Measurements from ENCODE around the gene UBR7.
"Not testable (repeated sequence)": the region's sequence is repeated elsewhere in the genome, so short reads cannot be mapped to it uniquely, and the experiment has no call there.

The UBR7 gene, protein sequence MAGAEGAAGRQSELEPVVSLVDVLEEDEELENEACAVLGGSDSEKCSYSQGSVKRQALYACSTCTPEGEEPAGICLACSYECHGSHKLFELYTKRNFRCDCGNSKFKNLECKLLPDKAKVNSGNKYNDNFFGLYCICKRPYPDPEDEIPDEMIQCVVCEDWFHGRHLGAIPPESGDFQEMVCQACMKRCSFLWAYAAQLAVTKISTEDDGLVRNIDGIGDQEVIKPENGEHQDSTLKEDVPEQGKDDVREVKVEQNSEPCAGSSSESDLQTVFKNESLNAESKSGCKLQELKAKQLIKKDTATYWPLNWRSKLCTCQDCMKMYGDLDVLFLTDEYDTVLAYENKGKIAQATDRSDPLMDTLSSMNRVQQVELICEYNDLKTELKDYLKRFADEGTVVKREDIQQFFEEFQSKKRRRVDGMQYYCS

DNA sequence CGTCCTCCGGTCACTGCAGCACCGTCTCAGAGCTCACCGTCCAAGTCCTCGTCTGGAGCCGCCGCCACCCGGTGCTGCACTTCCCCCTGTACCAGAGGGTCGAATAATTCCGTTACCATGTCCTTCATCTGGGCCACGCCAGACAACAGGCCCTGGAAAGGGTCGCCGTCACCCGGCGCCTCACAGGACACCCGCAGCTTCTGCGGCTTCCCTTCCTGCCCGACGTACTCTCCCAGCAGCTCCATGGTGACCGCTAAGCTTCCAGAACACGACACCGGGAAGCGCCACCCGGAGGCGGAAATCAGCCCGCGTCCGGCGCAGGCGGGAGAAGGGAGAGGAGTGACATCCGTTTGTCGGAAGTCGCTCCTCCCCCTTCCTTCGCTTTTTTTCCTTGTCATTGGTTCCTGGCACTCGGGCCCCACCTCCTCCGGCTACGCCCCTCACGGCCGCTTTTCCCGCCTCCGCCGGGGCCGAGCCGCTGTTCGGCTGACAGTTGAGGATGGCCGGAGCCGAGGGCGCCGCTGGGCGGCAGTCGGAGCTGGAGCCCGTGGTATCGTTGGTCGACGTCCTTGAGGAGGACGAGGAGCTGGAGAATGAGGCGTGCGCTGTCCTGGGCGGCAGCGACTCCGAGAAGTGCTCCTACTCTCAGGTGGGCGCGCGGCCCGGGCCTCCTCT is at the start of gene UBR7, which contains the start of gene GON7:
UBR7 (plus strand) TSS at position 464 of the 675 bp plus-strand sequence; CDS start at position 500, 36 bp downstream.
GON7 (minus strand) TSS at position 273 of the 675 bp plus-strand sequence; CDS start at position 245, 28 bp downstream.
- DNase-seq, result peak; percentile 99

- DNase-seq, result not testable (repeated sequence)
These were observed 48.7 kb upstream of the UBR7 start for GRCh38 chr14:93158349-93158748.

DNA sequence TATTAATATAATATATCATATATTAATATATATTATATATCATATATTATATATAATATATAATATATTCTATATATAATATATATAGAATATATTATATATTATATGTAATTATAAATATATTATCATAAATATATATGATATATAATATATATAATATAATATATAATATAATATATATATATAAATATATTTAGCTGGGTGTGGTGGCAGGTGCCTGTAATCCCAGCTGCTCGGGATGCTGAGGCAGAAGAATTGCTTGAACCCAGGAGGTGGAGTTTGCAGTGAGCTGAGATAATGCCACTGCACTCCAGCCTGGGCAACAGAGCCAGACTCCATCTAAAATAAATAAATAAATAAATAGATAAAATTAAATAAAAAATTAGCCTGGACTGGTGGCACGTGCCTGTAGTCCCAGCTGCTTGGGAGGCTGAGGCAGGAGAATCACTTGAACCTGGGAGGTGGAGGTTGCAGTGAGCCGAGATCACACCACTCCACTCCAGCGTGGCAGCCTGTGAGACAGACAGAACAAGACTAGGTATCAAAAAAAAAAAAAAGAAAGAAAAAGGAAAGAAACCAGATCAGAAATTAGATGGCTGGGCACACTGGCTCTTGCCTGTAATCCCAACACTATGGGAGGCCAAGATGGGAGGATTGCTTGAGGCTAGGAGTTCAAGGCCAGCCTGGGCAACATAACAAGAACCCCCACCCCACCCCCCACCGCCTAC is 47.3 kb upstream of the UBR7 start:
- DNase-seq, result not testable (repeated sequence)

DNA sequence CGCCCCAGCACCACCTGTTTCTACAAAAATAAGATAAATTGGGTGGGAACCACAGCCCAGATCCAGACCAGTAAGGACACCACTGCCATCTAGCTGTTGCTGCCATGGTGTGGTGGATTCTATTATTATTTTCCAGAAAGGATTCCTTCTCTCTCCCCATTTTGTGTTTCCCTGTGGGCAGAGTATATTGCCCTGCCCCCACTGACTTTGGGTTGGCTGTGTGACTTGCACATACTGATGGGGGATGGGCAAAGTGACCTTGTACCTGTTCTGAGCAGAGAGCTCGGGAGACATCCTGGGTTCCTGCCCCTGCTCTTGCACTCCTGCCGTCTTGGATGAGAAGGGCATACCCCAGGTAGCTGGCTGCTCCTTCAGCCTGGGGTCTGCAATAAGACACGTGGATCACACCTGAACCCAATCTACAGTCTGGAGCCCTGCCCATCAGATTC is 46.7 kb upstream of the UBR7 start:
- DNase-seq, result no peak

DNA sequence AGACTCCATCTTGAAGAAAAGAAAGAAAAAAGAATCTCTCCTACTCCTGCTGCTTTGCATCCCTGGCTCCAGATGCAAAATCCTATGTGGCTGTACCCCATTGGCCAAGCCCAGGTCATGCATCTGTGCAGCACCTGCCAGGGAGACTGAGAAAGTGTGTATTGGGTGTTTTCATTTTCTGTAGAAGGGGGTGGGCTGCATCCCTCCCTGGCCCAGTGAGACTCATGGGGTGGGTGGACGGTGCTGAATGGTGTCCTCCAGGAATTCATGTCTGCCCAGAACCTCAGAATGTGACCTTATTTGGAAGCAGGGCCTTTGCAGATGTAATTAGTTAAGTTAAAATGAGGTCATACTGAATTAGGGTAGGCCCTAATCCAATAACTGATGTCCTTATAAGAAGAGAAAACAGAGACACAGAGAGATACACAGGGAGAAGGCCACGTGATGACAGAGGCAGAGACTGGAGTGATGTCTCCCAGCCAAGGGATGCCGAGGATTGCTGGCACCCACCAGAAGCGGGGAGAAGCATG is 45.6 kb upstream of the UBR7 start:
- no peak for DNase-seq

DNA sequence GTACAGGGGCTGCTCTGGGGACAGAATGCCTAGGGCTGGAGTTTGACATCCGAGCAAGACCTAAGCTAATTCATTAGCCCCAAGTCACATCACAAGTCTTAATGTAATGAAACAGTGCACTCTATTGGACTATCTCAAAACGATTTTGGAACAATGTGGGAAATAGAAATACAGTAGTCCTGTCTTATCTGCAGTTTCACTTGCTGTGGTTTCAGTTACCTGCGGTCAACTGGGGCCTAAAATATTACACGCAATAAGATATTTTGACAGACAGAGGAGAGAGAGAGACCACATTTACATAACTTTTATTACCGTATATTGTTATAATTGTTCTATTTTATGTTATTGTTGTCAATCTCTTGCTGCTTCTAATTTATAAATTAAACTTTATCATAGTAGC is 43.5 kb upstream of the UBR7 start:
- no peak for DNase-seq

DNA sequence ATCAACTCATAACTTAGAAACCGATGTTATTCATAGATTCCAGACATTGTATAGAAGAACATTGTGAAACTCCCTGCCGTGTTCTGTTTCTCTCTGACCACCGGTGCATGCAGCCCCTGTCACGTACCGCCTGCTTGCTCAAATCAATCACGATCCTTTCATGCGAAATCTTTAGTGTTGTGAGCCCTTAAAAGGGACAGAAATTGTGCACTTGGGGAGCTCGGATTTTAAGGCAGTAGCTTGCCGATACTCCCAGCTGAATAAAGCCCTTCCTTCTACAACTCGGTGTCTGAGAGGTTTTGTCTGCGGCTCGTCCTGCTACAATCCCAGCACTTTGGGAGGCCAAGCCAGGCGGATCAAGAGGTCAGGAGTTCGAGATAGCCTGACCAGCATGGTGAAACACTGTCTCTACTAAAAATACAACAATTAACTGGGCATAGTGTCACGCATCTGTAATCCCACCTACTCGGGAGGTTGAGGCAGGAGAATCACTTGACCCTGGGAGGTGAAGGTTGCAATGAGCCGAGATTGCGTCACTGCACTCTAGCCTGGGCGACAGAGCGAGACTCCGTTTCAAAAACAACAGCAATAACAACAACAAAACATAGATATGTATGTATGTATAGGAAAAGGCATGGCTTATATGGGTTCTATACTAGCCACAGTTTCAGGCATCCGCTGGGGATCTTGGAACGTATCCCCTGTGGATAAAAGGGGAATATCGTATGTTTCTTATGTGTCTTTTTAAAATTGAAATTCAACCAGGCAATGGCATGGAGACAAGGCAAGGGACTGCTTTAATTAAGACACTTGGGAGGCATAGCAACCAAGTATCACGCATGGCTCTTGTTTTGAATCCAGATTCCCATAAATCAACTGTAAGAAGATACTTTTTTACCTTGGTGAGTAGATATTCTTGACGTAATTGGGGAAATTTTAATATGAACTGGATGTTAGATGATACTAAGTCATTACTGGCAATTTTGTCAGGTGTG is 41.5 kb upstream of the UBR7 start:
- not testable (repeated sequence) for DNase-seq

DNA sequence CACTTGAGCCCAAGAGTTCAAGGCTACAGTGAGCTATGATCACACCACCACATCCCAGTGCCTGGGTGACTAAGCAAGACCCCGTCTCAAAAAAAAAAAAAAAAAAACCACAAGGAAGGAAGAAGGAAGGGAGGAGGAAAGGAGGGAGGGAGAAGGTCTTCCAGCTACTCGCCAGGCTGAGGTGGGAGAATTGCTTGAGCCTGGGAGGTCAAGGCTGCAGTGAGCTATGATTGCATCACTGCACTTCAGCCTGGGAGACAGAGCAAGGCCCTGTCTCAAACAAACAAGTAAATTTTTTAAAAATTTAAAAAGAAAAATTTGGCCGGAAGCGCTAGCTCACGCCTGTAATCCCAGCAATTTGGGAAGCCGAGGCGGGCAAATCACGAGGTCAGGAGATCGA is 38.4 kb upstream of the UBR7 start:
- not testable (repeated sequence) for DNase-seq

GRCh38 chr14:93169619-93170018 is 37.4 kb upstream of the UBR7 start:
- not testable (repeated sequence) for DNase-seq

DNA sequence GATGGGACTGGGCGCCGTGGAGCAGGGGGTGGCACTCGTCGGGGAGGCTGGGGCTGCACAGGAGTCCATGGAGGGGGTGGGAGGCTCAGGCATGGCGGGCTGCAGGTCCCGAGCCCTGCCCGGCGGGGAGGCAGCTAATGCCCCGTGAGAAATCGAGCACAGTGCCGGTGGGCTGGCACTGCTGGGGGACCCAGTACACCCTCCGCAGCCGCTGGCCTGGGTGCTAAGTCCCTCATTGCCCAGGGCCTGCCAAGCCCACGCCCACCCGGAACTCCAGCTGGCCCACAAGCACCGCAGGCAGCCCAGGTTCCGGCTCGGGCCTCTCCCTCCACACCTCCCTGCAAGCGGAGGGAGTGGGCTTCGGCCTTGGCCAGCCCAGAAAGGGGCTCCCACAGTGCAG is 36.9 kb upstream of the UBR7 start:
- DNase-seq, result not testable (repeated sequence)

DNA sequence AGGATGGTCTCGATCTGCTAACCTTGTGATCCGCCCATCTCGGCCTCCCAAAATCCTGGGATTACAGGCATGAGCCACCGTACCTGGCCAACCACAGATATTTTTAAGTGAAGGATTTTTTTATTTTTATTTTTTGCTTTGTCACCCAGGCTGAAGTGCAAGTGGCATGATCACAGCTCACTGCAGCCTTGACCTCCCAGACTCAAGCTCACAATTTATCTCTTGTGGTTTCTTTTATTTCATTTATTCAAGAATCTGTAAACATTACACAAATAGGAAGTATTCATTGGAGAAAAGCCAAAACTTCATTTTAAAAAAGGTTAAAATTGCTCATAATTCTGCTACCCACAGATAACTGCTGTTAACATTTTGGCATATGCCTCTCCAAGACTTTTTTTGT is 35.7 kb upstream of the UBR7 start:
- no peak for DNase-seq

GRCh38 chr14:93173943-93174395 is 33.1 kb upstream of the UBR7 start:
- DNase-seq, result no peak

- not testable (repeated sequence) for DNase-seq
These were observed 32.3 kb upstream of the UBR7 start for GRCh38 chr14:93174731-93175130.

DNA sequence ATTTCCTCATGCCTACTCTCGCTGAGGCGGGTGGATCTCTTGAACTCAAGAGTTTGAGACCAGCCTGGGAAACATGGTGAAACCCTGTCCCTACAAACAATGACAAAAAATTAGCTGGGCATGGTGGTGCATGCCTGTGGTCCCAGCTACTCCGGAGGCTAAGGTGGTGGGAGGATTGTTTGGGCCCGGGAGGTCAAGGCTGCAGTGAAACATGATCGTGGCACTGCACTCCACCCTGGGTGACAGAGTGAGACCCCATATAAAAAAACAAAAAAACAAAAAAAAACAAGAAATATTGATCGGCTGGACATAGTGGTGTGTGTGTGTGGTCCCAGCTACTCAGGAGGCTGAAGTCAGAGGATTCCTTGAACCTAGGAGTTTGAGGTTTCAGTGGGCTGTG is 31.6 kb upstream of the UBR7 start:
- no peak for DNase-seq

DNA sequence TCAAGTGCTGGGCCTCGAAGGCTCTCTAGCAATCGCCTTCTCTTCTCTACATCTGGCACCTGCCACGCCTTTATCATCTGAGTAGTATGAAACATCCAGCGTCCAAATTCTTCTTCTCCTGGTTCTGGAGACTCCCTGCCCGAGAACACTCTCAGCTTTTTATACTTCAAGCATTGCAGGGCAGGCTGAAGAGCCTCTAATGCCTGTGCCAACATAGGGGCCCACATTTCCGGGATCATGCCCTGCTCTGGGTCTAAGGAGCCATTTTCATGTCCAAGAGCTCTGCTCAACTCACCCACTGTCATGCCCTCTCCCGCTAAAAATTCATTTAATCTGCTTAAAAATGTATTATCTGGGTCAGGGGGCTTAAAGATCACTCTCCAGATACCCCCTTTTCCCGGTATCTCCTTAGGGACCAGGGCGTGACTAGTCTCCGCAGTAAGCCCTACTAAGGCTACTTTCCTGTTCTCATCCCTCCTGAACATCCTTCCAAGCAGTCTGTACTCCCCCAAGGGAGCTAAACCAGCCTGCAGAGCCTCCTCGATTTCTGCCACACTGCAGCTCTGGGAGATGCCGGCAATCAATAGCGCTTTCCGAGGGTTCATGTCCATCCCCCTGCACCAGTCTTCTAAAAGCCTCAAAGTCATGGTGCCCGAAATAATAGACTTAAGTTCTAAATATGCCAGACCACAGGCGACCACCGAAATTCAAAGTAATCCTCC is 23.3 kb upstream of the UBR7 start:
- DNase-seq, result peak; percentile 19

DNA sequence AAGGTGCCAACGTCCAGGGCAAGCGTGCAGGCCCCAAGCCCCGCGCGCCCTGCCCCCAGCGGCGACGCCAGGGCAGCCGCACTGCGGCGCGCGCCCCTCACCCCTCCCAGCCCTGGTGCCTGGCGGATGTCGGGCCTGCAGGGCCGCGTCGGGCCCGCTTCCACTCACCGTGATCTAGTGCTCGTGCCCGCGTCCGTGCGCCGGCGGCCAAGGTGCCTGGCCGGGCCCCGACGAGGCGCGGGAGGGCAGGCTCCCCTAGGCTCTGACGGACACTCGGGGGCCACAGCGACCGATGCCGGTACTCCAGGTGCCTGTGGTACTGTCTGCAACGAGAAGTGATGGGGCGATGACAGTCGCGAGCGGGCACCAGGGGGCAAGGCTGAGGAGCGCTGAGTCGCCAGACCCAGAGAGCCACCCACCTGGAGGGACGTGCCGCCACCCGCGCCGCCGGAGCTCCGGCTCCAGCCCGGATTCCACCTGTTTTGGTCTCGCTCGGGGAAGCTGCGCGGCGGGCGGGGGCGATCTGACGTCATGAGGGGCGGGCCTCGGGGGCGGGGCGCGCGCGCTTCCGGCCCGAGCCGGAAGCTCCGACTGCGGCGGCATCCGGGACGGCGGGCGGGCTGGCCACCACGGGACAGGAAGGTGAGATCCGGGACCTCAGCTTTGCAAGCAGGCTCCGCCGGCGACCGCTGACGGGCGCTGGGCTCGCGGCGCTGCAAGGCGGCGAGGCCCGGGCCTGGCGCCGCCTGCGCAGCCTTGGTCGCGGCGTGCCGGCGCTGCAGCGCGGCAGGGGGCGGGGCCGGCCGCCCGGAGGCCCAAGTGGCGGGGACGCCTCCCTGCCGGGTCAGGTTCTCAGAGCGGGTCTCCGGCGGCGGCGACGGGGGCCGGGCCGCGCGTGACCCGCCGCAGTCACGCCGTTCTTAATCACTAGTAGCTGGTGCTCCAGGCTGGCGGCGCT is 22.4 kb upstream of the UBR7 start, which contains the start of the genes LYSET and MOAP1:
LYSET (plus strand) TSS at position 927 of the 958 bp plus-strand sequence. CDS start 89 bp downstream, outside the sequence.
MOAP1 (minus strand) TSS at position 507 of the 958 bp plus-strand sequence. CDS start 655 bp downstream, outside the sequence.
- peak; percentile 76 for DNase-seq

- DNase-seq, result no peak
These were observed 21.7 kb upstream of the UBR7 start for GRCh38 chr14:93185349-93185720.

- no peak for DNase-seq
These were observed 20.6 kb upstream of the UBR7 start for GRCh38 chr14:93186466-93186865.

DNA sequence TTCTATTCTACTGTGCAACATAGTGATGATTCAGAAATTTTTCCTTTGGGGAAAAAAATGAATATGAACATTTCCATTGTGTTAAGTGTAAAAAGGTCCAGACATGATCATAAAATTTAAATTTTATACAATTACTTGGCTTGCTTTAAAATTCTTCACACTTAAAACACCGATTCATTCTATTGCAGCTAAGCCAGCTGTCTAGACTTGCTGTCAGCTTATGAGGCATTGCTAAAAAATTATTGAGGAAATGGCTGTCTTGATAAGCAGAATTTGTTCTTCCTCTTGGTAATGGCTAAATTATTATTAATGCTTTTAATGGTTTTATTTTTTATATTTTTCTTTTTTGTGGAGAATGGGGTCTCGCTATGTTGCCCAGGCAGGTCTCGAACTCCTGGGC is 20.1 kb upstream of the UBR7 start:
- DNase-seq, result no peak

Measured in DMS79 (cell line).